Measurements from ENCODE around the gene BCAR1. TPM values are rescaled to one million over a fixed set of nuclear protein-coding genes. Genes with fewer than 3 reads are reported as not detected.

The BCAR1 gene
- polyA plus RNA-seq, 1 donor (not counting 4 experiments of a cell fraction or from before 2014, with no cell fraction given) = 17.8 TPM

- H3K27ac ChIP-seq (ENCODE audit: control insufficient read depth, insufficient read depth, low read length) = no peak overlapping the region
- no peak for TF ChIP-seq EZH2 (IDR thresholded peaks at IDR 0.05; ENCODE audit: low read length)
- H3K9me3 ChIP-seq (ENCODE audit: control insufficient read depth, low read depth, low read length) = no peaks in the 10 kb centered on the region
- no peaks in the 10 kb centered on the region for H4K20me1 ChIP-seq (ENCODE audit: control insufficient read depth, extremely low read depth, insufficient read depth, low read length)
- H3K4me3 ChIP-seq (ENCODE audit: control insufficient read depth in 2 of 3, extremely low read depth in 1 of 3, insufficient read depth in 2 of 3, low read depth in 1 of 3, low read length in 3 of 3) = no peak overlapping the region
- H3K9me1 ChIP-seq (ENCODE audit: control insufficient read depth, extremely low read depth, insufficient read depth, low read length) = no peaks in the 10 kb centered on the region
- H3K27me3 ChIP-seq (ENCODE audit: control insufficient read depth, extremely low read depth, insufficient read depth, low read length) = no peaks in the 10 kb centered on the region
- peaks cover 13 to 19% of the 10 kb centered on the region in 2 experiments for H3K36me3 ChIP-seq (ENCODE audit: control insufficient read depth in 2 of 2, extremely low read depth in 1 of 2, insufficient read depth in 2 of 2, low read length in 2 of 2)
- H2AFZ ChIP-seq (ENCODE audit: control insufficient read depth, low read length) = no peak overlapping the region
- no peak overlapping the region for H3K4me2 ChIP-seq (ENCODE audit: control insufficient read depth, extremely low read depth, insufficient read depth, low read depth, low read length)
- dilution Hi-C loops (cut with MboI; ENCODE audit: extremely low pct_ligation_motif_present, low sequenced_read_pairs) = no loop called here
- DNase-seq (ENCODE audit: low read depth, low spot score) (no peak), FAIRE-seq (no peak)
- H3K79me2 ChIP-seq (ENCODE audit: control insufficient read depth, insufficient read depth, low read length) = no peaks in the 10 kb centered on the region
- H3K9ac ChIP-seq (ENCODE audit: control insufficient read depth, extremely low read depth, insufficient read depth, low read length) = no peak overlapping the region
- peaks cover 6% of the 10 kb centered on the region for H3K4me1 ChIP-seq (ENCODE audit: control insufficient read depth, extremely low read depth, insufficient read depth, low read length)
Measured at GRCh38 chr16:75293772-75294171, 42.3 kb upstream of the BCAR1 start.

DNA sequence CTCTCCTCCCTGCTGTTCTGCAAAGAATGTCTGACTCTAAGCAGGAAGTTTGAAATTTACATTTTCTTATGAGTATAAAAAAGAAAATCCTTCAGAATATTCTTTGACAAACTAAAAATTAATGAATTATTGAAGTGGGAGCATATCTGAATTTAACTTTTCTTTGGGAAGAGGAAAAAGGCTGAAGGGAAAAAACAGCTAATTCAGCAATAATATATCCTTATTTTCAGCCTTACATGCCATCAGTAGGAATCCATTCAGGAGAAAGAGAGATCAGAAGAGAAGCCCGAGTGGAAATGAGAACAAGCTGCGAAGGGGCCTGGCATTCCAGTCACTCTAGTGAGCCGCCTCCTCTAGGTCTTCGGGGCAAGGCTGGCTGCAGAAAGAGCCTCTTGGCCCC is 41.7 kb upstream of the BCAR1 start:
- H3K27me3 ChIP-seq (ENCODE audit: control insufficient read depth, extremely low read depth, insufficient read depth, low read length) = no peaks in the 10 kb centered on the region
- no peak for DNase-seq (ENCODE audit: low read depth, low spot score)
- H3K9ac ChIP-seq (ENCODE audit: control insufficient read depth, extremely low read depth, insufficient read depth, low read length) = no peak overlapping the region
- H3K36me3 ChIP-seq (ENCODE audit: control insufficient read depth in 2 of 2, extremely low read depth in 1 of 2, insufficient read depth in 2 of 2, low read length in 2 of 2) = peaks cover 12 to 15% of the 10 kb centered on the region in 2 experiments
- H3K79me2 ChIP-seq (ENCODE audit: control insufficient read depth, insufficient read depth, low read length) = no peaks in the 10 kb centered on the region
- dilution Hi-C loops (cut with MboI; ENCODE audit: extremely low pct_ligation_motif_present, low sequenced_read_pairs) = no loop called here
- TF ChIP-seq, protein P1, sequence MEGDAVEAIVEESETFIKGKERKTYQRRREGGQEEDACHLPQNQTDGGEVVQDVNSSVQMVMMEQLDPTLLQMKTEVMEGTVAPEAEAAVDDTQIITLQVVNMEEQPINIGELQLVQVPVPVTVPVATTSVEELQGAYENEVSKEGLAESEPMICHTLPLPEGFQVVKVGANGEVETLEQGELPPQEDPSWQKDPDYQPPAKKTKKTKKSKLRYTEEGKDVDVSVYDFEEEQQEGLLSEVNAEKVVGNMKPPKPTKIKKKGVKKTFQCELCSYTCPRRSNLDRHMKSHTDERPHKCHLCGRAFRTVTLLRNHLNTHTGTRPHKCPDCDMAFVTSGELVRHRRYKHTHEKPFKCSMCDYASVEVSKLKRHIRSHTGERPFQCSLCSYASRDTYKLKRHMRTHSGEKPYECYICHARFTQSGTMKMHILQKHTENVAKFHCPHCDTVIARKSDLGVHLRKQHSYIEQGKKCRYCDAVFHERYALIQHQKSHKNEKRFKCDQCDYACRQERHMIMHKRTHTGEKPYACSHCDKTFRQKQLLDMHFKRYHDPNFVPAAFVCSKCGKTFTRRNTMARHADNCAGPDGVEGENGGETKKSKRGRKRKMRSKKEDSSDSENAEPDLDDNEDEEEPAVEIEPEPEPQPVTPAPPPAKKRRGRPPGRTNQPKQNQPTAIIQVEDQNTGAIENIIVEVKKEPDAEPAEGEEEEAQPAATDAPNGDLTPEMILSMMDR (optimal IDR thresholded peaks at IDR 0.05 in 1 of 3, IDR thresholded peaks at IDR 0.05 in 1 of 3, conservative IDR thresholded peaks at IDR 0.05 in 1 of 3; ENCODE audit: extremely low read depth in 1 of 3, insufficient read depth in 2 of 3, low read length in 3 of 3) = no peak
- no peak for TF ChIP-seq EZH2 (IDR thresholded peaks at IDR 0.05; ENCODE audit: low read length)
- no peak overlapping the region for H3K4me2 ChIP-seq (ENCODE audit: control insufficient read depth, extremely low read depth, insufficient read depth, low read depth, low read length)
- no peak for FAIRE-seq
- H2AFZ ChIP-seq (ENCODE audit: control insufficient read depth, low read length) = no peak overlapping the region
- peaks cover 12% of the 10 kb centered on the region for H3K4me1 ChIP-seq (ENCODE audit: control insufficient read depth, extremely low read depth, insufficient read depth, low read length)
- H3K27ac ChIP-seq (ENCODE audit: control insufficient read depth, insufficient read depth, low read length) = no peak overlapping the region
- no peaks in the 10 kb centered on the region for H3K9me3 ChIP-seq (ENCODE audit: control insufficient read depth, low read depth, low read length)
- H3K9me1 ChIP-seq (ENCODE audit: control insufficient read depth, extremely low read depth, insufficient read depth, low read length) = no peaks in the 10 kb centered on the region
- H3K4me3 ChIP-seq (ENCODE audit: control insufficient read depth in 2 of 3, extremely low read depth in 1 of 3, insufficient read depth in 2 of 3, low read depth in 1 of 3, low read length in 3 of 3) = no peak overlapping the region
- no peaks in the 10 kb centered on the region for H4K20me1 ChIP-seq (ENCODE audit: control insufficient read depth, extremely low read depth, insufficient read depth, low read length)

DNA sequence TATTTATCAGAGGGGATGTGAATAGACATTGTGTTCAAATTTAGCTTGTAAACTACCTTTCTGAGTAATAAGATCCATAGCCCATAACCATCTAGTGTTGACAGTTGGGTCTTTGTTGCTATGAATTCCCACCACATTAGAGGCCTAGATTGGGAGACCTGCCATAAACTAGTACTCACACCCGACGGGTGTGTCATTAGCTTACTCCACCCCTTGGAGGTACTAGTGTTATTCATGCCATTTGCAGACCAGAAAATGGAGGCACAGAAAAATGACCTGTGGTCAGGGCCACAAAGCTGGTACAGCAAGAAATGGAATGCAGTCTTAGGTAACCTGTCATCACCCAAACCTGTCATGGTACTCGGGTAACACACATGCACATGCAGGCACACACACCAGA is 41.3 kb upstream of the BCAR1 start:
- Histone ChIP-seq H3K27ac (ENCODE audit: control insufficient read depth, insufficient read depth, low read length) (no peak overlapping the region), H3K4me1 (ENCODE audit: control insufficient read depth, extremely low read depth, insufficient read depth, low read length) (peaks cover 17% of the 10 kb centered on the region), H3K9me1 (ENCODE audit: control insufficient read depth, extremely low read depth, insufficient read depth, low read length) (no peaks in the 10 kb centered on the region), H3K4me2 (ENCODE audit: control insufficient read depth, extremely low read depth, insufficient read depth, low read depth, low read length) (no peak overlapping the region), H2AFZ (ENCODE audit: control insufficient read depth, low read length) (no peak overlapping the region), H3K36me3 (ENCODE audit: control insufficient read depth in 2 of 2, extremely low read depth in 1 of 2, insufficient read depth in 2 of 2, low read length in 2 of 2) (peaks cover 12 to 14% of the 10 kb centered on the region in 2 experiments), H3K27me3 (ENCODE audit: control insufficient read depth, extremely low read depth, insufficient read depth, low read length) (no peaks in the 10 kb centered on the region), H3K4me3 (ENCODE audit: control insufficient read depth in 2 of 3, extremely low read depth in 1 of 3, insufficient read depth in 2 of 3, low read depth in 1 of 3, low read length in 3 of 3) (no peak overlapping the region), H3K9me3 (ENCODE audit: control insufficient read depth, low read depth, low read length) (no peaks in the 10 kb centered on the region), H3K9ac (ENCODE audit: control insufficient read depth, extremely low read depth, insufficient read depth, low read length) (no peak overlapping the region), H3K79me2 (ENCODE audit: control insufficient read depth, insufficient read depth, low read length) (no peaks in the 10 kb centered on the region), H4K20me1 (ENCODE audit: control insufficient read depth, extremely low read depth, insufficient read depth, low read length) (no peaks in the 10 kb centered on the region)
- DNase-seq (ENCODE audit: low read depth, low spot score) (no peak), FAIRE-seq (no peak)
- dilution Hi-C loops (cut with MboI; ENCODE audit: extremely low pct_ligation_motif_present, low sequenced_read_pairs) = no loop called here
- TF ChIP-seq EZH2 (IDR thresholded peaks at IDR 0.05; ENCODE audit: low read length) = no peak
- TF ChIP-seq, protein P1 (optimal IDR thresholded peaks at IDR 0.05 in 1 of 3, IDR thresholded peaks at IDR 0.05 in 1 of 3, conservative IDR thresholded peaks at IDR 0.05 in 1 of 3; ENCODE audit: extremely low read depth in 1 of 3, insufficient read depth in 2 of 3, low read length in 3 of 3) = no peak

Measured in keratinocyte (primary cell).